Trophoblast cell (in vitro differentiated cells and primary cell): ENCODE measurements around the gene HINT1.

ENCODE experiments used
- DNase-seq, 2 donors: peaks; one replicate each; pipeline ENCODE4 v3.0.0-alpha.2; 2016
- H2AFZ ChIP-seq: 2 replicates; pipeline ENCODE4 v1.6.1; 2013; ENCODE audit warnings: low read length, moderate library complexity, mild to moderate bottlenecking; ENCODE audit not compliant: insufficient read depth, poor library complexity
- H2AK5ac ChIP-seq: 2 replicates; pipeline ENCODE4 v1.6.1; 2013; ENCODE audit warnings: mild to moderate bottlenecking, low read length
- H2BK120ac ChIP-seq: 2 replicates; pipeline ENCODE4 v1.6.1; 2013; ENCODE audit warnings: low read length, mild to moderate bottlenecking, moderate library complexity; ENCODE audit not compliant: insufficient read depth, poor library complexity
- H2BK12ac ChIP-seq: 2 replicates; pipeline ENCODE4 v1.6.1; 2013; ENCODE audit warnings: mild to moderate bottlenecking, low read length, moderate library complexity
- H2BK5ac ChIP-seq: 2 replicates; pipeline ENCODE4 v1.6.1; 2013; ENCODE audit warnings: low read length, low read depth, moderate library complexity, mild to moderate bottlenecking; ENCODE audit not compliant: poor library complexity
- H3K14ac ChIP-seq: 2 replicates; pipeline ENCODE4 v1.6.1; 2013; ENCODE audit warnings: mild to moderate bottlenecking, low read length
- H3K18ac ChIP-seq: 2 replicates; pipeline ENCODE4 v1.6.1; 2013; ENCODE audit warnings: mild to moderate bottlenecking, low read length
- H3K23ac ChIP-seq: 2 replicates; pipeline ENCODE4 v1.6.1; 2013; ENCODE audit warnings: low read length
- H3K27ac ChIP-seq: 2 replicates; pipeline ENCODE4 v1.5.1; 2013; ENCODE audit warnings: low read depth, mild to moderate bottlenecking, inconsistent platforms, low read length, moderate library complexity
- H3K27me3 ChIP-seq: 2 replicates; pipeline ENCODE4 v1.6.1; 2013; ENCODE audit warnings: inconsistent platforms, mild to moderate bottlenecking, low read length, moderate library complexity; ENCODE audit not compliant: insufficient read depth
- H3K36me3 ChIP-seq, 2 experiments: 1 replicate in 1 of 2; 2 replicates in 1 of 2; pipeline ENCODE4 v1.6.1; 2013; ENCODE audit warnings: low read length in 2 of 2, mild to moderate bottlenecking in 2 of 2, moderate library complexity in 1 of 2; ENCODE audit not compliant: insufficient read depth in 2 of 2, control insufficient read depth in 1 of 2
- H3K4ac ChIP-seq: 2 replicates; pipeline ENCODE4 v1.6.1; 2013; ENCODE audit warnings: low read depth, mild to moderate bottlenecking, low read length, moderate library complexity
- H3K4me1 ChIP-seq, 2 experiments: 1 replicate in 1 of 2; 2 replicates in 1 of 2; pipeline ENCODE4 v1.6.1; 2013; ENCODE audit warnings: low read length in 2 of 2, mild to moderate bottlenecking in 2 of 2, moderate library complexity in 1 of 2; ENCODE audit not compliant: insufficient read depth in 2 of 2, control insufficient read depth in 1 of 2
- H3K4me2 ChIP-seq: 2 replicates; pipeline ENCODE4 v1.6.1; 2013; ENCODE audit warnings: inconsistent platforms, mild to moderate bottlenecking, low read length, moderate library complexity
- H3K4me3 ChIP-seq: 2 replicates; pipeline ENCODE4 v1.5.1; 2013; ENCODE audit warnings: mild to moderate bottlenecking, low read depth, low read length, inconsistent platforms
- H3K79me1 ChIP-seq: one replicate; pipeline ENCODE4 v1.6.1; 2013; ENCODE audit warnings: low read length
- H3K79me2 ChIP-seq: 2 replicates; pipeline ENCODE4 v1.6.1; 2013; ENCODE audit warnings: low read length, mild to moderate bottlenecking; ENCODE audit not compliant: control insufficient read depth, insufficient read depth, poor library complexity
- H3K9ac ChIP-seq: 2 replicates; pipeline ENCODE4 v1.6.1; 2013; ENCODE audit warnings: mild to moderate bottlenecking, low read length
- H3K9me3 ChIP-seq: 2 replicates; pipeline ENCODE4 v1.6.1; 2013; ENCODE audit warnings: low read depth, mild to moderate bottlenecking, control low read depth, inconsistent platforms, low read length; ENCODE audit not compliant: insufficient read depth
- H4K12ac ChIP-seq: 2 replicates; pipeline ENCODE4 v1.6.1; 2013; ENCODE audit warnings: low read depth, mild to moderate bottlenecking, low read length, moderate library complexity
- H4K8ac ChIP-seq: 2 replicates; pipeline ENCODE4 v1.6.1; 2013; ENCODE audit warnings: low read depth, mild to moderate bottlenecking, low read length, moderate library complexity
- H4K91ac ChIP-seq: one replicate; pipeline ENCODE4 v1.6.1; 2013; ENCODE audit warnings: low read depth, mild to moderate bottlenecking, low read length, moderate library complexity
- WGBS: extraction: QIAGEN DNeasy Blood & Tissue Kit; methylation state at CpG from one replicate; pipeline ENCODE4 v1.1.7; 2013; ENCODE audit warnings: missing lambda C conversion rate; ENCODE audit not compliant: insufficient read length, insufficient coverage; ENCODE audit errors: extremely low coverage; 5-methylcytosine and 5-hydroxymethylcytosine counted together

Gene HINT1

GRCh38 chr5:131206061-131206460 is 41.0 kb upstream of the HINT1 start:
- Histone ChIP-seq H3K9me3 (no peaks in the 10 kb centered on the region), H2BK12ac (no peak overlapping the region), H3K27me3 (no peaks in the 10 kb centered on the region), H3K23ac (no peak overlapping the region), H2AK5ac (no peak overlapping the region), H4K12ac (no peak overlapping the region), H3K4me2 (no peak overlapping the region), H3K14ac (no peak overlapping the region), H2BK5ac (no peak overlapping the region), H4K8ac (no peak overlapping the region), H3K4ac (no peak overlapping the region), H4K91ac (no peak overlapping the region), H3K18ac (no peak overlapping the region), H2AFZ (no peak overlapping the region), H3K36me3 (no peaks in the 10 kb centered on the region), H3K9ac (no peak overlapping the region), H3K4me1 (no peaks in the 10 kb centered on the region), H3K79me2 (no peaks in the 10 kb centered on the region), H3K27ac (no peak overlapping the region), H3K4me3 (no peak overlapping the region), H3K79me1 (no peaks in the 10 kb centered on the region), H2BK120ac (no peak overlapping the region)
- no CpG with 5 or more reads among the region's 2 CpGs for WGBS
- no peak for DNase-seq

- no peaks in the 10 kb centered on the region for H3K9me3 ChIP-seq
- no peak overlapping the region for H3K23ac ChIP-seq
- WGBS = no CpG with 5 or more reads among the region's 2 CpGs
Observed at GRCh38 chr5:131204964-131205363, 39.9 kb upstream of the HINT1 start.

GRCh38 chr5:131200560-131200959 is 35.5 kb upstream of the HINT1 start:
- H2BK120ac ChIP-seq = no peak overlapping the region
- no peak overlapping the region for H4K91ac ChIP-seq
- no peak overlapping the region for H3K27ac ChIP-seq
- H3K18ac ChIP-seq = no peak overlapping the region
- H4K8ac ChIP-seq = no peak overlapping the region
- H3K4me2 ChIP-seq = no peak overlapping the region
- H3K4me1 ChIP-seq = no peaks in the 10 kb centered on the region
- H3K4ac ChIP-seq = no peak overlapping the region
- DNase-seq = no peak
- no peak overlapping the region for H3K4me3 ChIP-seq
- H2BK5ac ChIP-seq = no peak overlapping the region
- no CpG with 5 or more reads among the region's 3 CpGs for WGBS
- H3K79me2 ChIP-seq = no peaks in the 10 kb centered on the region
- no peak overlapping the region for H4K12ac ChIP-seq
- no peak overlapping the region for H2BK12ac ChIP-seq
- H2AFZ ChIP-seq = no peak overlapping the region
- no peak overlapping the region for H3K14ac ChIP-seq
- no peaks in the 10 kb centered on the region for H3K36me3 ChIP-seq
- no peaks in the 10 kb centered on the region for H3K9me3 ChIP-seq
- no peak overlapping the region for H3K9ac ChIP-seq
- H3K27me3 ChIP-seq = no peaks in the 10 kb centered on the region
- H2AK5ac ChIP-seq = no peak overlapping the region
- H3K23ac ChIP-seq = no peak overlapping the region
- H3K79me1 ChIP-seq = no peaks in the 10 kb centered on the region

More at GRCh38 chr5:131204964-131205363, 39.9 kb upstream of the HINT1 start:
- Histone ChIP-seq H4K12ac (no peak overlapping the region), H3K4me1 (no peaks in the 10 kb centered on the region), H3K18ac (no peak overlapping the region), H2BK120ac (no peak overlapping the region), H3K79me1 (no peaks in the 10 kb centered on the region), H3K27ac (no peak overlapping the region), H2BK12ac (no peak overlapping the region), H3K4me2 (no peak overlapping the region), H3K79me2 (no peaks in the 10 kb centered on the region), H2AK5ac (no peak overlapping the region), H3K9ac (no peak overlapping the region), H2BK5ac (no peak overlapping the region), H3K27me3 (no peaks in the 10 kb centered on the region), H3K36me3 (no peaks in the 10 kb centered on the region), H3K4ac (no peak overlapping the region), H3K4me3 (no peak overlapping the region), H2AFZ (no peak overlapping the region), H4K91ac (no peak overlapping the region), H3K14ac (no peak overlapping the region), H4K8ac (no peak overlapping the region)
- DNase-seq = no peak

GRCh38 chr5:131198625-131199024 is 33.6 kb upstream of the HINT1 start:
- no CpG with 5 or more reads among the region's 5 CpGs for WGBS
- H4K8ac ChIP-seq = no peak overlapping the region
- H3K79me1 ChIP-seq = no peaks in the 10 kb centered on the region
- H3K27ac ChIP-seq = no peak overlapping the region
- no peak overlapping the region for H2AFZ ChIP-seq
- peaks cover 0 to 4% of the 10 kb centered on the region in 2 experiments for H3K4me1 ChIP-seq
- no peaks in the 10 kb centered on the region for H3K27me3 ChIP-seq
- H3K18ac ChIP-seq = no peak overlapping the region
- H3K36me3 ChIP-seq = no peaks in the 10 kb centered on the region
- no peak overlapping the region for H2BK120ac ChIP-seq
- H3K9ac ChIP-seq = no peak overlapping the region
- no peak overlapping the region for H4K91ac ChIP-seq
- H3K14ac ChIP-seq = no peak overlapping the region
- H3K9me3 ChIP-seq = no peaks in the 10 kb centered on the region
- no peaks in the 10 kb centered on the region for H3K79me2 ChIP-seq
- H2BK5ac ChIP-seq = no peak overlapping the region
- H3K23ac ChIP-seq = no peak overlapping the region
- H2AK5ac ChIP-seq = no peak overlapping the region
- no peak overlapping the region for H3K4me2 ChIP-seq
- H3K4me3 ChIP-seq = no peak overlapping the region
- no peak for DNase-seq
- no peak overlapping the region for H4K12ac ChIP-seq
- H2BK12ac ChIP-seq = no peak overlapping the region
- no peak overlapping the region for H3K4ac ChIP-seq
